Caco-2 (cell line): ENCODE measurements around the gene SNX33. TPM values are rescaled to one million over a fixed set of nuclear protein-coding genes. Genes with fewer than 3 reads are reported as not detected.

Experiments
- BruUV-seq: library from RNA; stranded (reverse); fragments of 400-500 nt; replicated peaks from 2 replicates; lab custom pipeline; 2021; lab: Mats Ljungman, UMichigan
- CTCF ChIA-PET: fragments of 300-600 bp; sonication (Branson Sonifier 250); formaldehyde crosslinking; loops from one replicate; lab custom pipeline; 2022; ENCODE audit warnings: antibody characterized with exemption; lab: Charles Lee
- POLR2A ChIA-PET: fragments of 300-600 bp; sonication (Branson Sonifier 250); formaldehyde crosslinking; loops from one replicate; lab custom pipeline; 2022; ENCODE audit warnings: antibody characterized with exemption; lab: Charles Lee
- DNase-seq, 2 experiments: peaks; one replicate each; pipeline versions ENCODE4 v3.0.0 to v3.0.0-alpha.2; 2020 to 2022
- H3K27me3 ChIP-seq: replicated peaks from 2 replicates; pipeline ENCODE4 v1.6.0; 2011; ENCODE audit warnings: low read length; ENCODE audit not compliant: control insufficient read depth, insufficient read depth
- H3K36me3 ChIP-seq: 2 replicates; pipeline ENCODE4 v1.5.1; 2011; ENCODE audit warnings: low read length; ENCODE audit not compliant: control insufficient read depth, insufficient read depth
- H3K4me1 ChIP-seq: fragments of 250-450 bp; sonication (Bioruptor Pico); 2 replicates; pipeline ENCODE4 v1.5.1; 2020; ENCODE audit warnings: mild to moderate bottlenecking
- H3K4me3 ChIP-seq: 2 replicates; pipeline ENCODE4 v1.5.1; 2011; ENCODE audit warnings: low read depth, mild to moderate bottlenecking, control low read depth, low read length
- H3K9me3 ChIP-seq: fragments of 250-450 bp; sonication (Bioruptor Pico); 2 replicates; pipeline ENCODE4 v1.5.1; 2020; ENCODE audit warnings: mild to moderate bottlenecking, moderate library complexity
- H3K27ac Mint-ChIP-seq: one replicate; pipeline ENCODE4 v1.8.0; 2022; ENCODE audit warnings: mixed read lengths; ENCODE audit not compliant: unreplicated experiment
- H3K27me3 Mint-ChIP-seq: one replicate; pipeline ENCODE4 v1.8.0; 2022; ENCODE audit warnings: mixed read lengths; ENCODE audit not compliant: insufficient read depth, unreplicated experiment
- H3K36me3 Mint-ChIP-seq: one replicate; pipeline ENCODE4 v1.8.0; 2022; ENCODE audit warnings: mild to moderate bottlenecking, mixed read lengths; ENCODE audit not compliant: insufficient read depth, unreplicated experiment
- H3K4me1 Mint-ChIP-seq: one replicate; pipeline ENCODE4 v1.8.0; 2022; ENCODE audit warnings: low read depth, mixed read lengths; ENCODE audit not compliant: unreplicated experiment
- H3K4me3 Mint-ChIP-seq: one replicate; pipeline ENCODE4 v1.8.0; 2022; ENCODE audit warnings: mild to moderate bottlenecking, moderate library complexity, mixed read lengths; ENCODE audit not compliant: unreplicated experiment
- H3K9me3 Mint-ChIP-seq: one replicate; pipeline ENCODE4 v1.8.0; 2022; ENCODE audit warnings: mixed read lengths; ENCODE audit not compliant: unreplicated experiment
- CTCF ChIP-seq, 2 experiments: fragments of 200-600 bp in 1 of 2; IDR thresholded peaks; 1 replicate in 1 of 2; 2 replicates in 1 of 2; pipeline versions ENCODE4 v1.5.1 to v1.8.0; 2011 to 2022; ENCODE audit warnings: antibody characterized with exemption in 1 of 2, control low read depth in 1 of 2, inconsistent platforms in 1 of 2, low read depth in 1 of 2, low read length in 1 of 2, mild to moderate bottlenecking in 1 of 2, moderate library complexity in 1 of 2; ENCODE audit not compliant: insufficient read depth in 1 of 2, severe bottlenecking in 1 of 2, unreplicated experiment in 1 of 2
- intact Hi-C: fragments of 100-400 bp; cut with micrococcal nuclease; formaldehyde crosslinking; loops from one replicate; pipeline ENCODE4 v1.10.0; 2022; ENCODE audit not compliant: unreplicated experiment
- total RNA-seq: library from RNA; stranded (reverse); gene quantifications from 2 replicates; pipeline ENCODE4 v1.2.3, GENCODE V29; 2022

SNX33 gene
- total RNA-seq, 1 experiment from 2014 or later, result 19.4 TPM

DNA sequence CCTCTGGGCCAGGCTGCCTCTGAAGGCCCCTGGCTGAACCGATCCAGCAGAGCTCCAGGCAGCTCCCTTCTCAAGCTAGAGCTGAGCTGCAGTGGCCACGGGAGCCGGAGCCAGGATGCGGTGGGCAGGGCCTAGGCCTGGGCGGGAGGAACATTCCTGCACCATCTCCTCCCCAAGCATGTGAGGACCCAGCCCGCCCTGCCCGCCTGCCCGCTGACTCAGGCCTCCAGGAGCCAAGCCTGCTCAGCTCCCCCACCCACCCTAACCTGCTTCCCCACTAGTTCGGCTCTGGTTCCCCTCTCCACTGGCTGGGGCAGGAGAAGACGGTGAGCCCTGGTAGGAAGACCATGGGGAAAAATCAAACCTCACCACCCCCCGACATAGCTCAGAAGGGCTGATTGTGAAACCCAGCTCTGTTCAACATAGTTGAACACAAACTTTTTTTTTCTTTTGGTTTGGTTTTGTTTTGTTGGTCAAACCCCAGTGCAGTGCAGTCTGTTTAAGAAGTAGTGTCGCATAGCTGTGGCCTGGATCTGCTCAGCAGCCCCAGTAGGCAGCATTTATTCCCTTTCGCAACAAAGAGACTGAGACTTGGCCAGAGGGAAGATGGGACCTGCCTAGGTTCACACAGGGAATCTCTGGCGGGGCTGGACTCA, 13.5 kb downstream of the SNX33 start:
- TF ChIP-seq CTCF (IDR thresholded peaks at IDR 0.05; ENCODE audit: insufficient read depth in 1 of 2, low read depth in 1 of 2, low read length in 1 of 2, severe bottlenecking in 1 of 2, unreplicated experiment in 1 of 2), result no peak
- no peak overlapping the region for H3K4me3 ChIP-seq
- H3K4me1 Mint-ChIP-seq, result peaks cover 54% of the 10 kb centered on the region
- intact Hi-C loops, result no loop called here
- no peaks in the 10 kb centered on the region for H3K27me3 Mint-ChIP-seq
- ChIA-PET CTCF (interaction anchor here (0.7 to 1.7 kb wide), 4 partner anchors 9 to 152 kb away, joined by 3 to 17 read pairs (median 6); partner anchors contain the start of gene SNX33), POLR2A (interaction anchor here (0.8 to 1.2 kb wide), 3 partner anchors 14 to 293 kb away, joined by 3 to 9 read pairs (median 7); partner anchors contain the start of genes MAN2C1 and SNX33)
- H3K4me3 Mint-ChIP-seq, result no peak overlapping the region
- peaks cover 21% of the 10 kb centered on the region for H3K36me3 Mint-ChIP-seq
- H3K27ac Mint-ChIP-seq, result peak overlapping the region; percentile 5
- peak; percentile 59 to 60 for DNase-seq
- no peaks in the 10 kb centered on the region for H3K9me3 ChIP-seq
- H3K9me3 Mint-ChIP-seq, result no peaks in the 10 kb centered on the region
- peaks cover 56% of the 10 kb centered on the region for H3K4me1 ChIP-seq
- H3K36me3 ChIP-seq, result peaks cover 3% of the 10 kb centered on the region
- H3K27me3 ChIP-seq, result no peaks in the 10 kb centered on the region
- no TSS peak for BruUV-seq

- Mint-ChIP-seq H3K4me3 (no peak overlapping the region), H3K4me1 (peaks cover 56% of the 10 kb centered on the region), H3K36me3 (peaks cover 21% of the 10 kb centered on the region), H3K27me3 (no peaks in the 10 kb centered on the region), H3K27ac (peak overlapping the region; percentile 5), H3K9me3 (no peaks in the 10 kb centered on the region)
- H3K27me3 ChIP-seq, result no peaks in the 10 kb centered on the region
- no peak for TF ChIP-seq CTCF (IDR thresholded peaks at IDR 0.05; ENCODE audit: insufficient read depth in 1 of 2, low read depth in 1 of 2, low read length in 1 of 2, severe bottlenecking in 1 of 2, unreplicated experiment in 1 of 2)
- POLR2A ChIA-PET, result interaction anchor here (0.8 to 1.2 kb wide), 3 partner anchors 14 to 293 kb away, joined by 3 to 9 read pairs (median 7); partner anchors contain the start of genes MAN2C1 and SNX33
- no TSS peak for BruUV-seq
- CTCF ChIA-PET, result interaction anchor here (0.7 to 1.7 kb wide), 3 partner anchors 10 to 15 kb away, joined by 4 to 17 read pairs (median 7); partner anchors contain the start of gene SNX33
- intact Hi-C loops, result no loop called here
- peaks cover 57% of the 10 kb centered on the region for H3K4me1 ChIP-seq
- no peaks in the 10 kb centered on the region; the same call in none of the 2 replicates for H3K36me3 ChIP-seq
- no peak overlapping the region for H3K4me3 ChIP-seq
- no peak for DNase-seq
- no peaks in the 10 kb centered on the region for H3K9me3 ChIP-seq
Observed at GRCh38 chr15:75661756-75662140, 14.0 kb downstream of the SNX33 start.

GRCh38 chr15:75662823-75663519, 15.3 kb downstream of the SNX33 start:
- CTCF ChIA-PET, result interaction anchor here (1.6 kb wide), 1 partner anchor 16 kb away, joined by 9 read pairs; the partner anchor contains the start of gene SNX33
- intact Hi-C loops, result no loop called here
- POLR2A ChIA-PET, result interaction anchor here (1.0 kb wide), 1 partner anchor 15 kb away, joined by 4 read pairs; the partner anchor contains the start of gene SNX33
- Histone ChIP-seq H3K4me3 (no peak overlapping the region), H3K9me3 (no peaks in the 10 kb centered on the region), H3K27me3 (no peaks in the 10 kb centered on the region), H3K36me3 (no peaks in the 10 kb centered on the region; the same call in none of the 2 replicates), H3K4me1 (peaks cover 64% of the 10 kb centered on the region)
- H3K27me3 Mint-ChIP-seq, result no peaks in the 10 kb centered on the region
- H3K4me3 Mint-ChIP-seq, result no peak overlapping the region
- peaks cover 21% of the 10 kb centered on the region for H3K36me3 Mint-ChIP-seq
- TF ChIP-seq CTCF (IDR thresholded peaks at IDR 0.05; ENCODE audit: insufficient read depth in 1 of 2, low read depth in 1 of 2, low read length in 1 of 2, severe bottlenecking in 1 of 2, unreplicated experiment in 1 of 2), result no peak
- no peaks in the 10 kb centered on the region for H3K9me3 Mint-ChIP-seq
- DNase-seq, result no peak
- peak overlapping the region; percentile 75 for H3K27ac Mint-ChIP-seq
- peaks cover 58% of the 10 kb centered on the region for H3K4me1 Mint-ChIP-seq
- no TSS peak for BruUV-seq
